Daoy (cell line): ENCODE measurements around the gene ERRFI1. TPM values are rescaled to one million over a fixed set of nuclear protein-coding genes. Genes with fewer than 3 reads are reported as not detected.
"Not testable (repeated sequence)": the region's sequence is repeated elsewhere in the genome, so short reads cannot be mapped to it uniquely, and the experiment has no call there.

Source experiments
- DNase-seq: peaks from one replicate; pipeline ENCODE4 v3.0.0-alpha.2; 2015; ENCODE audit warnings: low read depth
- total RNA-seq: library from RNA; depleted of rRNA; stranded (reverse); fragments of >200 nt; shearing (Covaris generic); gene quantifications from 2 replicates; pipeline ENCODE4 v1.2.3, GENCODE V29; 2014; rRNA removed

Gene ERRFI1
- 81.0 and 95.0 TPM in 2 replicates for total RNA-seq

GRCh38 chr1:8026153-8026975 lies at the start of gene ERRFI1:
TSS of gene ERRFI1 (minus strand) at chr1:8026309. CDS start at chr1:8015619, 10,690 bp downstream.
- peak; percentile 98 for DNase-seq

- DNase-seq = no peak
These were observed 49.5 kb upstream of the ERRFI1 start for GRCh38 chr1:8075511-8076051.

- no peak for DNase-seq
These were observed 47.2 kb upstream of the ERRFI1 start for GRCh38 chr1:8073112-8073855.

GRCh38 chr1:8070381-8070811 lies 44.3 kb upstream of the ERRFI1 start:
- DNase-seq = no peak

GRCh38 chr1:8069614-8070320 lies 43.7 kb upstream of the ERRFI1 start:
- DNase-seq = not testable (repeated sequence)

- no peak for DNase-seq
These were observed 39.3 kb upstream of the ERRFI1 start for GRCh38 chr1:8065369-8065768.

GRCh38 chr1:8063298-8064036 lies 37.4 kb upstream of the ERRFI1 start:
- no peak for DNase-seq

GRCh38 chr1:8062861-8063260 lies 36.8 kb upstream of the ERRFI1 start:
- DNase-seq = no peak

GRCh38 chr1:8061673-8062386 lies 35.7 kb upstream of the ERRFI1 start:
- peak; percentile 79 for DNase-seq

- peak; percentile 94 for DNase-seq
These were observed 35.1 kb upstream of the ERRFI1 start for GRCh38 chr1:8061210-8061609.

GRCh38 chr1:8059161-8059622 lies 33.1 kb upstream of the ERRFI1 start:
- DNase-seq = peak; percentile 68

GRCh38 chr1:8057779-8058178 lies 31.7 kb upstream of the ERRFI1 start:
- not testable (repeated sequence) for DNase-seq

GRCh38 chr1:8055973-8056372 lies 29.9 kb upstream of the ERRFI1 start:
- DNase-seq = peak; percentile 23

GRCh38 chr1:8053878-8054567 lies 27.9 kb upstream of the ERRFI1 start:
- peak; percentile 28 for DNase-seq

GRCh38 chr1:8051650-8052049 lies 25.5 kb upstream of the ERRFI1 start:
- no peak for DNase-seq

GRCh38 chr1:8049229-8049628 lies 23.1 kb upstream of the ERRFI1 start:
- DNase-seq = not testable (repeated sequence)

- peak; percentile 86 for DNase-seq
These were observed 21.8 kb upstream of the ERRFI1 start for GRCh38 chr1:8047686-8048445.

- DNase-seq = peak; percentile 46
These were observed 21.0 kb upstream of the ERRFI1 start for GRCh38 chr1:8047112-8047511.

GRCh38 chr1:8046391-8046790 lies 20.3 kb upstream of the ERRFI1 start:
- DNase-seq = no peak
